H1 (cell line): ENCODE data around the gene ARNT2. TPM values are rescaled to one million over a fixed set of nuclear protein-coding genes. Genes with fewer than 3 reads are reported as not detected.

ENCODE experiments used
- CHD2 ChIP-seq: IDR thresholded peaks from 2 replicates; pipeline ENCODE4 v1.6.1; 2012; ENCODE audit warnings: low read length, improper control_type of control experiment
- CTBP2 ChIP-seq: IDR thresholded peaks from 2 replicates; pipeline ENCODE4 v1.7.0; 2011; ENCODE audit warnings: borderline replicate concordance, mild to moderate bottlenecking, moderate library complexity, mixed read lengths, low read length; ENCODE audit not compliant: insufficient read depth, insufficient read length
- GABPA ChIP-seq: IDR thresholded peaks from 2 replicates; pipeline ENCODE4 v1.6.1; 2011; ENCODE audit warnings: mild to moderate bottlenecking, low read length, moderate library complexity, borderline replicate concordance; ENCODE audit not compliant: insufficient read depth
- KDM4A ChIP-seq: IDR thresholded peaks from one replicate; pipeline ENCODE4 v1.7.1; 2012; ENCODE audit warnings: low read depth, mild to moderate bottlenecking, moderate library complexity, low read length, inconsistent platforms; ENCODE audit not compliant: severe bottlenecking
- MAFK ChIP-seq: IDR thresholded peaks from 2 replicates; pipeline ENCODE4 v1.6.1; 2012; ENCODE audit warnings: low read depth, mild to moderate bottlenecking, improper control_type of control experiment, low read length
- RFX5 ChIP-seq: IDR thresholded peaks from 2 replicates; pipeline ENCODE4 v1.6.1; 2011; ENCODE audit warnings: low read depth, low read length, improper control_type of control experiment, borderline replicate concordance
- SIX5 ChIP-seq: IDR thresholded peaks from 2 replicates; pipeline ENCODE4 v1.6.1; 2011; ENCODE audit warnings: mild to moderate bottlenecking, low read depth, low read length
- YY1 ChIP-seq: IDR thresholded peaks from 2 replicates; pipeline ENCODE4 v1.6.1; 2011; ENCODE audit warnings: low read depth, mild to moderate bottlenecking, low read length
- polyA plus RNA-seq, 7 experiments: library from polyadenylated mRNA; depleted of rRNA in 3 of 7; stranded (reverse) in 5 of 7; unstranded in 2 of 7; fragments of >200 nt in 5 of 7; fragments of 200-250 nt in 2 of 7; gene quantifications; 1 replicate in 5 of 7; 2 replicates in 1 of 7; 4 replicates in 1 of 7; pipeline versions ENCODE4 v1.2.1 to v1.2.3, GENCODE V29; 2011 to 2013; ENCODE audit warnings: missing spikeins in 2 of 7, mixed read lengths in 2 of 7
- total RNA-seq: library from RNA; stranded (reverse); fragmentation: NEBNext Ultra II Directional; extraction: Animal tissue kit (Norgen Biotek cat#: 25700); gene quantifications from 2 replicates; pipeline ENCODE4 v1.2.1, GENCODE V29; 2021
- TF ChIP-seq, protein P1 (sequence below): fragments of 300-600 bp; sonication (generic); IDR thresholded peaks from 2 replicates; pipeline ENCODE4 v1.7.1; 2012; ENCODE audit warnings: low read length, moderate library complexity, mild to moderate bottlenecking, inconsistent platforms; ENCODE audit not compliant: insufficient replicate concordance

The ARNT2 gene
- total and polyA plus RNA-seq, 2 of the 8 experiments (the other 6 are each of a cell fraction or from before 2014, with no cell fraction given) = 9.5 to 14.6 TPM

- TF ChIP-seq, protein P1, sequence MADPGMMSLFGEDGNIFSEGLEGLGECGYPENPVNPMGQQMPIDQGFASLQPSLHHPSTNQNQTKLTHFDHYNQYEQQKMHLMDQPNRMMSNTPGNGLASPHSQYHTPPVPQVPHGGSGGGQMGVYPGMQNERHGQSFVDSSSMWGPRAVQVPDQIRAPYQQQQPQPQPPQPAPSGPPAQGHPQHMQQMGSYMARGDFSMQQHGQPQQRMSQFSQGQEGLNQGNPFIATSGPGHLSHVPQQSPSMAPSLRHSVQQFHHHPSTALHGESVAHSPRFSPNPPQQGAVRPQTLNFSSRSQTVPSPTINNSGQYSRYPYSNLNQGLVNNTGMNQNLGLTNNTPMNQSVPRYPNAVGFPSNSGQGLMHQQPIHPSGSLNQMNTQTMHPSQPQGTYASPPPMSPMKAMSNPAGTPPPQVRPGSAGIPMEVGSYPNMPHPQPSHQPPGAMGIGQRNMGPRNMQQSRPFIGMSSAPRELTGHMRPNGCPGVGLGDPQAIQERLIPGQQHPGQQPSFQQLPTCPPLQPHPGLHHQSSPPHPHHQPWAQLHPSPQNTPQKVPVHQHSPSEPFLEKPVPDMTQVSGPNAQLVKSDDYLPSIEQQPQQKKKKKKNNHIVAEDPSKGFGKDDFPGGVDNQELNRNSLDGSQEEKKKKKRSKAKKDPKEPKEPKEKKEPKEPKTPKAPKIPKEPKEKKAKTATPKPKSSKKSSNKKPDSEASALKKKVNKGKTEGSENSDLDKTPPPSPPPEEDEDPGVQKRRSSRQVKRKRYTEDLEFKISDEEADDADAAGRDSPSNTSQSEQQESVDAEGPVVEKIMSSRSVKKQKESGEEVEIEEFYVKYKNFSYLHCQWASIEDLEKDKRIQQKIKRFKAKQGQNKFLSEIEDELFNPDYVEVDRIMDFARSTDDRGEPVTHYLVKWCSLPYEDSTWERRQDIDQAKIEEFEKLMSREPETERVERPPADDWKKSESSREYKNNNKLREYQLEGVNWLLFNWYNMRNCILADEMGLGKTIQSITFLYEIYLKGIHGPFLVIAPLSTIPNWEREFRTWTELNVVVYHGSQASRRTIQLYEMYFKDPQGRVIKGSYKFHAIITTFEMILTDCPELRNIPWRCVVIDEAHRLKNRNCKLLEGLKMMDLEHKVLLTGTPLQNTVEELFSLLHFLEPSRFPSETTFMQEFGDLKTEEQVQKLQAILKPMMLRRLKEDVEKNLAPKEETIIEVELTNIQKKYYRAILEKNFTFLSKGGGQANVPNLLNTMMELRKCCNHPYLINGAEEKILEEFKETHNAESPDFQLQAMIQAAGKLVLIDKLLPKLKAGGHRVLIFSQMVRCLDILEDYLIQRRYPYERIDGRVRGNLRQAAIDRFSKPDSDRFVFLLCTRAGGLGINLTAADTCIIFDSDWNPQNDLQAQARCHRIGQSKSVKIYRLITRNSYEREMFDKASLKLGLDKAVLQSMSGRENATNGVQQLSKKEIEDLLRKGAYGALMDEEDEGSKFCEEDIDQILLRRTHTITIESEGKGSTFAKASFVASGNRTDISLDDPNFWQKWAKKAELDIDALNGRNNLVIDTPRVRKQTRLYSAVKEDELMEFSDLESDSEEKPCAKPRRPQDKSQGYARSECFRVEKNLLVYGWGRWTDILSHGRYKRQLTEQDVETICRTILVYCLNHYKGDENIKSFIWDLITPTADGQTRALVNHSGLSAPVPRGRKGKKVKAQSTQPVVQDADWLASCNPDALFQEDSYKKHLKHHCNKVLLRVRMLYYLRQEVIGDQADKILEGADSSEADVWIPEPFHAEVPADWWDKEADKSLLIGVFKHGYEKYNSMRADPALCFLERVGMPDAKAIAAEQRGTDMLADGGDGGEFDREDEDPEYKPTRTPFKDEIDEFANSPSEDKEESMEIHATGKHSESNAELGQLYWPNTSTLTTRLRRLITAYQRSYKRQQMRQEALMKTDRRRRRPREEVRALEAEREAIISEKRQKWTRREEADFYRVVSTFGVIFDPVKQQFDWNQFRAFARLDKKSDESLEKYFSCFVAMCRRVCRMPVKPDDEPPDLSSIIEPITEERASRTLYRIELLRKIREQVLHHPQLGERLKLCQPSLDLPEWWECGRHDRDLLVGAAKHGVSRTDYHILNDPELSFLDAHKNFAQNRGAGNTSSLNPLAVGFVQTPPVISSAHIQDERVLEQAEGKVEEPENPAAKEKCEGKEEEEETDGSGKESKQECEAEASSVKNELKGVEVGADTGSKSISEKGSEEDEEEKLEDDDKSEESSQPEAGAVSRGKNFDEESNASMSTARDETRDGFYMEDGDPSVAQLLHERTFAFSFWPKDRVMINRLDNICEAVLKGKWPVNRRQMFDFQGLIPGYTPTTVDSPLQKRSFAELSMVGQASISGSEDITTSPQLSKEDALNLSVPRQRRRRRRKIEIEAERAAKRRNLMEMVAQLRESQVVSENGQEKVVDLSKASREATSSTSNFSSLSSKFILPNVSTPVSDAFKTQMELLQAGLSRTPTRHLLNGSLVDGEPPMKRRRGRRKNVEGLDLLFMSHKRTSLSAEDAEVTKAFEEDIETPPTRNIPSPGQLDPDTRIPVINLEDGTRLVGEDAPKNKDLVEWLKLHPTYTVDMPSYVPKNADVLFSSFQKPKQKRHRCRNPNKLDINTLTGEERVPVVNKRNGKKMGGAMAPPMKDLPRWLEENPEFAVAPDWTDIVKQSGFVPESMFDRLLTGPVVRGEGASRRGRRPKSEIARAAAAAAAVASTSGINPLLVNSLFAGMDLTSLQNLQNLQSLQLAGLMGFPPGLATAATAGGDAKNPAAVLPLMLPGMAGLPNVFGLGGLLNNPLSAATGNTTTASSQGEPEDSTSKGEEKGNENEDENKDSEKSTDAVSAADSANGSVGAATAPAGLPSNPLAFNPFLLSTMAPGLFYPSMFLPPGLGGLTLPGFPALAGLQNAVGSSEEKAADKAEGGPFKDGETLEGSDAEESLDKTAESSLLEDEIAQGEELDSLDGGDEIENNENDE = no peak
- TF ChIP-seq YY1 (no peak), KDM4A (no peak), RFX5 (no peak), CHD2 (no peak), MAFK (no peak), CTBP2 (no peak), SIX5 (no peak), GABPA (no peak)
- TF ChIP-seq, all 59 proteins: peak for 0
These were observed 79.6 kb downstream of the ARNT2 start (continued) for GRCh38 chr15:80483725-80484161.
